ENCODE measurements around the gene CEP164. TPM values are rescaled to one million over a fixed set of nuclear protein-coding genes. Genes with fewer than 3 reads are reported as not detected.

CEP164 gene
- total and polyA plus RNA-seq, 10 of the 15 experiments (the other 5 are each of a cell fraction or from before 2014, with no cell fraction given) = 4.2 to 31.2 (median 20.2) TPM

- FAIRE-seq = no peak
- Histone ChIP-seq H3K79me2 (ENCODE audit: control insufficient read depth, insufficient read depth, low read length) (no peaks in the 10 kb centered on the region), H3K36me3 (ENCODE audit: control insufficient read depth in 2 of 2, insufficient read depth in 2 of 2, low read length in 1 of 2) (no peaks in the 10 kb centered on the region), H3K9ac (ENCODE audit: control insufficient read depth, insufficient read depth, low read length) (no peak overlapping the region), H3K4me3 (no peak overlapping the region), H4K20me1 (ENCODE audit: control insufficient read depth, insufficient read depth) (no peaks in the 10 kb centered on the region), H2AFZ (ENCODE audit: control insufficient read depth, low read depth, low read length) (no peak overlapping the region), H3K9me3 (replicated peaks; ENCODE audit: control insufficient read depth, insufficient read depth, low read length) (no peaks in the 10 kb centered on the region), H3K27me3 (replicated peaks in 1 of 2; ENCODE audit: control insufficient read depth in 2 of 2, insufficient read depth in 2 of 2, low read length in 1 of 2) (no peaks in the 10 kb centered on the region; a peak in 1 of 4 replicates), H3K4me1 (ENCODE audit: control insufficient read depth, insufficient read depth, low read length) (no peaks in the 10 kb centered on the region), H3K27ac (ENCODE audit: control insufficient read depth, insufficient read depth) (no peak overlapping the region), H3K4me2 (ENCODE audit: control insufficient read depth, insufficient read depth) (no peak overlapping the region)
- WGBS (ENCODE audit: insufficient coverage, insufficient replicate concordance, low lambda C conversion rate, missing lambda C conversion rate) = 21% methylated on average over 8 of the region's 8 CpGs
- SMC1A ChIA-PET (ENCODE audit: uncharacterized antibody, unreplicated experiment) = interaction anchor here (0.7 to 1.8 kb wide), 3 partner anchors 13 to 373 kb away, joined by 3 to 5 read pairs (median 4); no protein-coding TSS in a partner anchor
- ATAC-seq = no peak
- POLR2A ChIA-PET = no interaction called here
- CTCF ChIA-PET = interaction anchor here (0.7 to 4.3 kb wide), 8 partner anchors 12 to 372 kb away, joined by 3 to 24 read pairs (median 5); no protein-coding TSS in a partner anchor
- intact Hi-C loops (cut with micrococcal nuclease; ENCODE audit: unreplicated experiment) = no loop called here
- no TSS peak for BruUV-seq (replicated peaks)
- RAD21 ChIA-PET (ENCODE audit: unreplicated experiment) = interaction anchor here (0.6 to 2.6 kb wide), 4 partner anchors 17 to 502 kb away, joined by 3 to 6 read pairs (median 3); no protein-coding TSS in a partner anchor
- no peak for DNase-seq (ENCODE audit: low read depth, low spot score)
- in situ Hi-C loops (cut with MboI) = loop anchor here (25.0 kb wide), 1 partner anchor 618 kb away; no protein-coding TSS in a partner anchor
- TF ChIP-seq SREBF1 (IDR thresholded peaks at IDR 0.05; ENCODE audit: low read length) = no peak
- no peak for TF ChIP-seq IRF3 (IDR thresholded peaks at IDR 0.05)
- TF ChIP-seq NFYB (IDR thresholded peaks at IDR 0.05; ENCODE audit: insufficient read depth, low read depth, low read length) = no peak
- TF ChIP-seq NFIC (IDR thresholded peaks at IDR 0.05; ENCODE audit: low read depth, low read length) = no peak
- no peak for TF ChIP-seq YBX1 (IDR thresholded peaks at IDR 0.05)
- TF ChIP-seq PAX5 (IDR thresholded peaks at IDR 0.05; ENCODE audit: borderline replicate concordance, low read depth, low read length) = no peak
- TF ChIP-seq NR2C2 (IDR thresholded peaks at IDR 0.05; ENCODE audit: borderline replicate concordance, control insufficient read depth, insufficient read length, low read depth) = no peak
- TF ChIP-seq E2F4 (IDR thresholded peaks at IDR 0.05; ENCODE audit: low read depth, low read length) = no peak
- TF ChIP-seq, protein P1, sequence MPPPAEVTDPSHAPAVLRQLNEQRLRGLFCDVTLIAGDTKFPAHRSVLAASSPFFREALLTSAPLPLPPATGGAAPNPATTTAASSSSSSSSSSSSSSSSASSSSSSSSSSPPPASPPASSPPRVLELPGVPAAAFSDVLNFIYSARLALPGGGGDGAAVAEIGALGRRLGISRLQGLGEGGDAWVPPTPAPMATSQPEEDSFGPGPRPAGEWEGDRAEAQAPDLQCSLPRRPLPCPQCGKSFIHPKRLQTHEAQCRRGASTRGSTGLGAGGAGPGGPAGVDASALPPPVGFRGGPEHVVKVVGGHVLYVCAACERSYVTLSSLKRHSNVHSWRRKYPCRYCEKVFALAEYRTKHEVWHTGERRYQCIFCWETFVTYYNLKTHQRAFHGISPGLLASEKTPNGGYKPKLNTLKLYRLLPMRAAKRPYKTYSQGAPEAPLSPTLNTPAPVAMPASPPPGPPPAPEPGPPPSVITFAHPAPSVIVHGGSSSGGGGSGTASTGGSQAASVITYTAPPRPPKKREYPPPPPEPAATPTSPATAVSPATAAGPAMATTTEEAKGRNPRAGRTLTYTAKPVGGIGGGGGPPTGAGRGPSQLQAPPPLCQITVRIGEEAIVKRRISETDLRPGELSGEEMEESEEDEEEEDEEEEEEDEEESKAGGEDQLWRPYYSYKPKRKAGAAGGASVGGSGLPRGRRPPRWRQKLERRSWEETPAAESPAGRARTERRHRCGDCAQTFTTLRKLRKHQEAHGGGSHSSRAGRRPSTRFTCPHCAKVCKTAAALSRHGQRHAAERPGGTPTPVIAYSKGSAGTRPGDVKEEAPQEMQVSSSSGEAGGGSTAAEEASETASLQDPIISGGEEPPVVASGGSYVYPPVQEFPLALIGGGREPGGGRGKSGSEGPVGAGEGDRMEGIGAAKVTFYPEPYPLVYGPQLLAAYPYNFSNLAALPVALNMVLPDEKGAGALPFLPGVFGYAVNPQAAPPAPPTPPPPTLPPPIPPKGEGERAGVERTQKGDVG (CRISPR knock-in tag; IDR thresholded peaks at IDR 0.05) = no peak
- TF ChIP-seq E2F8 (IDR thresholded peaks at IDR 0.05; ENCODE audit: low read depth, partially characterized antibody) = no peak
- no peak for TF ChIP-seq SIN3A (IDR thresholded peaks at IDR 0.05; ENCODE audit: low read depth, low read length)
- no peak for TF ChIP-seq RB1 (IDR thresholded peaks at IDR 0.05; ENCODE audit: borderline replicate concordance)
Measured at GRCh38 chr11:117444256-117444655, 116.6 kb downstream of the CEP164 start.

Measured in GM12878 (cell line).